SK-N-SH (cell line): ENCODE measurements around the gene FADD.

Source experiments
- EP300 ChIP-seq, 2 experiments: IDR thresholded peaks; 2 replicates each; pipeline versions ENCODE4 v1.4.0 to v1.6.1; 2012; ENCODE audit warnings: borderline replicate concordance in 1 of 2, low read depth in 1 of 2, low read length in 1 of 2
- EZH2phosphoT487 ChIP-seq: fragments of 200-600 bp; sonication (generic); IDR thresholded peaks from 2 replicates; pipeline ENCODE4 v1.6.1; 2017; ENCODE audit warnings: low read depth, mixed run types, mild to moderate bottlenecking, antibody characterized with exemption, moderate library complexity, borderline replicate concordance
- FOSL2 ChIP-seq: IDR thresholded peaks from 2 replicates; pipeline ENCODE4 v1.4.0; 2012; ENCODE audit warnings: low read depth, mild to moderate bottlenecking, moderate library complexity, borderline replicate concordance
- POLR2AphosphoS5 ChIP-seq: IDR thresholded peaks from 2 replicates; pipeline ENCODE4 v1.6.1; 2012; ENCODE audit warnings: low read depth, low read length
- RAD21 ChIP-seq: IDR thresholded peaks from 2 replicates; pipeline ENCODE4 v1.6.1; 2012; ENCODE audit warnings: mild to moderate bottlenecking, low read length
- TAF1 ChIP-seq: IDR thresholded peaks from 2 replicates; pipeline ENCODE4 v1.6.1; 2012; ENCODE audit warnings: low read depth, mild to moderate bottlenecking, low read length, moderate library complexity, borderline replicate concordance
- TCF12 ChIP-seq: IDR thresholded peaks from 2 replicates; pipeline ENCODE4 v1.4.0; 2012
- TF ChIP-seq, protein P1 (sequence below): fragments of 200-600 bp; sonication (generic); IDR thresholded peaks from 2 replicates; pipeline ENCODE4 v1.6.1; 2017; ENCODE audit warnings: antibody characterized with exemption, mild to moderate bottlenecking, moderate library complexity
- TF ChIP-seq, protein P2 (sequence below): IDR thresholded peaks from 2 replicates; pipeline ENCODE4 v1.6.1; 2012; ENCODE audit warnings: mild to moderate bottlenecking, low read depth, low read length, moderate library complexity

DNA sequence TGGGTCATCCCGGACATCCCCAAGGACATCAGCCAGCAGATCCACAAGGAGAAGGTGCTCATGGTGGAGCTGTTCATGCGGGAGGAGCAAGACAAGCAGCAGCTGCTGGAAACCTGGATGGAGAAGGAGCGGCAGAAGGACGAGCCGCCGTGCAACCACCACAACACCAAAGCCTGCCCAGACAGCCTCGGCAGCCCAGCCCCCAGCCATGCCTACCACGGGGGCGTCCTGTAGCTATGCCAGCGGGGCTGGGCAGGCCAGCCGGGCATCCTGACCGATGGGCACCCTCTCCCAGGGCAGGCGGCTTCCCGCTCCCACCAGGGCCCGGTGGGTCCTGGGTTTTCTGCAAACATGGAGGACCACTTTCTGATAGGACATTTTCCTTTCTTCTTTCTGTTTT is 15.3 kb upstream of the FADD start:
- TF ChIP-seq RAD21 (no peak), TAF1 (no peak), EZH2phosphoT487 (no peak), TCF12 (no peak), POLR2AphosphoS5 (no peak), FOSL2 (no peak), EP300 (IDR thresholded peaks at IDR 0.05; ENCODE audit: borderline replicate concordance in 1 of 2, low read depth in 1 of 2, low read length in 1 of 2) (no peak)
- TF ChIP-seq, protein P1, sequence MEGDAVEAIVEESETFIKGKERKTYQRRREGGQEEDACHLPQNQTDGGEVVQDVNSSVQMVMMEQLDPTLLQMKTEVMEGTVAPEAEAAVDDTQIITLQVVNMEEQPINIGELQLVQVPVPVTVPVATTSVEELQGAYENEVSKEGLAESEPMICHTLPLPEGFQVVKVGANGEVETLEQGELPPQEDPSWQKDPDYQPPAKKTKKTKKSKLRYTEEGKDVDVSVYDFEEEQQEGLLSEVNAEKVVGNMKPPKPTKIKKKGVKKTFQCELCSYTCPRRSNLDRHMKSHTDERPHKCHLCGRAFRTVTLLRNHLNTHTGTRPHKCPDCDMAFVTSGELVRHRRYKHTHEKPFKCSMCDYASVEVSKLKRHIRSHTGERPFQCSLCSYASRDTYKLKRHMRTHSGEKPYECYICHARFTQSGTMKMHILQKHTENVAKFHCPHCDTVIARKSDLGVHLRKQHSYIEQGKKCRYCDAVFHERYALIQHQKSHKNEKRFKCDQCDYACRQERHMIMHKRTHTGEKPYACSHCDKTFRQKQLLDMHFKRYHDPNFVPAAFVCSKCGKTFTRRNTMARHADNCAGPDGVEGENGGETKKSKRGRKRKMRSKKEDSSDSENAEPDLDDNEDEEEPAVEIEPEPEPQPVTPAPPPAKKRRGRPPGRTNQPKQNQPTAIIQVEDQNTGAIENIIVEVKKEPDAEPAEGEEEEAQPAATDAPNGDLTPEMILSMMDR, result no peak
- TF ChIP-seq, protein P2, sequence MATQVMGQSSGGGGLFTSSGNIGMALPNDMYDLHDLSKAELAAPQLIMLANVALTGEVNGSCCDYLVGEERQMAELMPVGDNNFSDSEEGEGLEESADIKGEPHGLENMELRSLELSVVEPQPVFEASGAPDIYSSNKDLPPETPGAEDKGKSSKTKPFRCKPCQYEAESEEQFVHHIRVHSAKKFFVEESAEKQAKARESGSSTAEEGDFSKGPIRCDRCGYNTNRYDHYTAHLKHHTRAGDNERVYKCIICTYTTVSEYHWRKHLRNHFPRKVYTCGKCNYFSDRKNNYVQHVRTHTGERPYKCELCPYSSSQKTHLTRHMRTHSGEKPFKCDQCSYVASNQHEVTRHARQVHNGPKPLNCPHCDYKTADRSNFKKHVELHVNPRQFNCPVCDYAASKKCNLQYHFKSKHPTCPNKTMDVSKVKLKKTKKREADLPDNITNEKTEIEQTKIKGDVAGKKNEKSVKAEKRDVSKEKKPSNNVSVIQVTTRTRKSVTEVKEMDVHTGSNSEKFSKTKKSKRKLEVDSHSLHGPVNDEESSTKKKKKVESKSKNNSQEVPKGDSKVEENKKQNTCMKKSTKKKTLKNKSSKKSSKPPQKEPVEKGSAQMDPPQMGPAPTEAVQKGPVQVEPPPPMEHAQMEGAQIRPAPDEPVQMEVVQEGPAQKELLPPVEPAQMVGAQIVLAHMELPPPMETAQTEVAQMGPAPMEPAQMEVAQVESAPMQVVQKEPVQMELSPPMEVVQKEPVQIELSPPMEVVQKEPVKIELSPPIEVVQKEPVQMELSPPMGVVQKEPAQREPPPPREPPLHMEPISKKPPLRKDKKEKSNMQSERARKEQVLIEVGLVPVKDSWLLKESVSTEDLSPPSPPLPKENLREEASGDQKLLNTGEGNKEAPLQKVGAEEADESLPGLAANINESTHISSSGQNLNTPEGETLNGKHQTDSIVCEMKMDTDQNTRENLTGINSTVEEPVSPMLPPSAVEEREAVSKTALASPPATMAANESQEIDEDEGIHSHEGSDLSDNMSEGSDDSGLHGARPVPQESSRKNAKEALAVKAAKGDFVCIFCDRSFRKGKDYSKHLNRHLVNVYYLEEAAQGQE, result no peak
